ENCODE data around the gene NELL2.

Gene NELL2

GRCh38 chr12:44510510-44510909 is 365.6 kb downstream of the NELL2 start:
- no peak overlapping the region for H3K4me3 ChIP-seq (ENCODE audit: low read length)
- TF ChIP-seq ZNF274 (IDR thresholded peaks at IDR 0.05; ENCODE audit: low read depth, low read length) = no peak

GRCh38 chr12:44510076-44510475 is 366.0 kb downstream of the NELL2 start:
- no peak overlapping the region for H3K4me3 ChIP-seq (ENCODE audit: low read length)
- no peak for TF ChIP-seq ZNF274 (IDR thresholded peaks at IDR 0.05; ENCODE audit: low read depth, low read length)

- no peak for TF ChIP-seq ZNF274 (IDR thresholded peaks at IDR 0.05; ENCODE audit: low read depth, low read length)
- no peak overlapping the region for H3K4me3 ChIP-seq (ENCODE audit: low read length)
These were observed 366.6 kb downstream of the NELL2 start for GRCh38 chr12:44509471-44509870.

GRCh38 chr12:44507461-44507860 is 368.7 kb downstream of the NELL2 start:
- no peak overlapping the region for H3K4me3 ChIP-seq (ENCODE audit: low read length)

GRCh38 chr12:44504799-44505198 is 371.3 kb downstream of the NELL2 start:
- no peak overlapping the region for H3K4me3 ChIP-seq (ENCODE audit: low read length)
- TF ChIP-seq ZNF274 (IDR thresholded peaks at IDR 0.05; ENCODE audit: low read depth, low read length) = no peak

More at GRCh38 chr12:44507461-44507860, 368.7 kb downstream of the NELL2 start:
- TF ChIP-seq ZNF274 (IDR thresholded peaks at IDR 0.05; ENCODE audit: low read depth, low read length) = no peak

GRCh38 chr12:44503329-44503728 is 372.8 kb downstream of the NELL2 start:
- H3K4me3 ChIP-seq (ENCODE audit: low read length) = no peak overlapping the region
- no peak for TF ChIP-seq ZNF274 (IDR thresholded peaks at IDR 0.05; ENCODE audit: low read depth, low read length)

GRCh38 chr12:44502681-44503080 is 373.4 kb downstream of the NELL2 start:
- no peak overlapping the region for H3K4me3 ChIP-seq (ENCODE audit: low read length)
- no peak for TF ChIP-seq ZNF274 (IDR thresholded peaks at IDR 0.05; ENCODE audit: low read depth, low read length)

- H3K4me3 ChIP-seq (ENCODE audit: low read length) = no peak overlapping the region
- no peak for TF ChIP-seq ZNF274 (IDR thresholded peaks at IDR 0.05; ENCODE audit: low read depth, low read length)
These were observed 375.7 kb downstream of the NELL2 start for GRCh38 chr12:44500423-44500822.

- TF ChIP-seq ZNF274 (IDR thresholded peaks at IDR 0.05; ENCODE audit: low read depth, low read length) = no peak
- no peak overlapping the region for H3K4me3 ChIP-seq (ENCODE audit: low read length)
These were observed 379.1 kb downstream of the NELL2 start for GRCh38 chr12:44497044-44497443.

GRCh38 chr12:44490181-44490580 is 385.9 kb downstream of the NELL2 start:
- H3K4me3 ChIP-seq (ENCODE audit: low read length) = no peak overlapping the region
- TF ChIP-seq ZNF274 (IDR thresholded peaks at IDR 0.05; ENCODE audit: low read depth, low read length) = no peak

GRCh38 chr12:44488180-44488579 is 387.9 kb downstream of the NELL2 start:
- no peak for TF ChIP-seq ZNF274 (IDR thresholded peaks at IDR 0.05; ENCODE audit: low read depth, low read length)
- H3K4me3 ChIP-seq (ENCODE audit: low read length) = no peak overlapping the region

GRCh38 chr12:44484862-44485261 is 391.3 kb downstream of the NELL2 start:
- no peak for TF ChIP-seq ZNF274 (IDR thresholded peaks at IDR 0.05; ENCODE audit: low read depth, low read length)
- H3K4me3 ChIP-seq (ENCODE audit: low read length) = no peak overlapping the region

GRCh38 chr12:44477331-44477980 is 398.7 kb downstream of the NELL2 start:
- no peak overlapping the region for H3K4me3 ChIP-seq (ENCODE audit: low read length)
- TF ChIP-seq ZNF274 (IDR thresholded peaks at IDR 0.05; ENCODE audit: low read depth, low read length) = no peak

- TF ChIP-seq ZNF274 (IDR thresholded peaks at IDR 0.05; ENCODE audit: low read depth, low read length) = no peak
- no peak overlapping the region for H3K4me3 ChIP-seq (ENCODE audit: low read length)
These were observed 399.4 kb downstream of the NELL2 start for GRCh38 chr12:44476683-44477082.

- H3K4me3 ChIP-seq (ENCODE audit: low read length) = no peak overlapping the region
- TF ChIP-seq ZNF274 (IDR thresholded peaks at IDR 0.05; ENCODE audit: low read depth, low read length) = no peak
These were observed 411.0 kb downstream of the NELL2 start for GRCh38 chr12:44465139-44465538.

- H3K4me3 ChIP-seq (ENCODE audit: low read length) = no peak overlapping the region
- TF ChIP-seq ZNF274 (IDR thresholded peaks at IDR 0.05; ENCODE audit: low read depth, low read length) = no peak
These were observed 411.9 kb downstream of the NELL2 start for GRCh38 chr12:44464180-44464579.
